Choroid plexus epithelial cell (primary cell): Measurements from ENCODE around the gene RECK.

Experiments
- DNase-seq: peaks from one replicate; pipeline ENCODE4 v3.0.0-alpha.2; 2010; ENCODE audit warnings: low read depth
- H3K4me3 ChIP-seq: 2 replicates; pipeline ENCODE4 v1.5.1; 2011; ENCODE audit warnings: low read depth, mild to moderate bottlenecking, control low read depth, low read length, moderate library complexity
- TF ChIP-seq, protein P1 (sequence below): conservative IDR thresholded peaks from 2 replicates; pipeline ENCODE4 v1.5.1; 2011; ENCODE audit warnings: low read depth, mild to moderate bottlenecking, control low read depth, inconsistent platforms, low read length, moderate library complexity

RECK gene

DNA sequence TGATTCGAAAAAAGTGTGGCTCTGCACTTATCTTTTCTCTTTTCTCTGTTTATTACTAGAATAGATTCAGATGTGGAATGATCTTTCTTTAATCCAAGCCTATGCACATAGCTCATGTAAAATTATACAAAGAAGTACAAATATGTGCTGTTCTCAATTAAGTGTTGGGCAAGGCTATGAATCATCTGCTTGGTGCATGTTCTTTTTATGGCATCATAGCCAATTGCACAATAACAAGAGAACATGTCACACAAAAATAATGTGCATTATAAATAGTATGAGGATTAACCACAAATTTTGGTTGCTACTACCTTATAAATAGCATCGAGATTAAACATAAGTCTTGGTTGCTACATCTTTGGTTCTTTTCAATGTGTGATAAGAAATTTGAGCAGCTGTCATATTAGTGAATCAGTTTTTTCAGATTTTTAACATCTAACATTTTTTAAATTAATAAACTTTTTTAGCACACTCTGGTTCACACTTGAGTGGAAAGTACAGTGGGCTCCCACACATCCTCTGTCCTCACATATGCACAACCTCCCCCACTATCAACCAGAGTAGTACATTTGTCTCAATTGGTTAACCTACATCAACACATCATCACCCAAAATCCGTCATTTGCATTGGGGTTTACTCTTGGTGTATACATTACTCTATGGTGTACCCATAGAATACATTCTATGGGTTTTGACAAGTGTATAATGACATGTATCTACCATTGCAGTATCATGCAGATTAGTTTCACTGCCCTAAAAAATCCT lies 6.8 kb upstream of the RECK start:
- peak; percentile 96 for DNase-seq
- TF ChIP-seq, protein P1, sequence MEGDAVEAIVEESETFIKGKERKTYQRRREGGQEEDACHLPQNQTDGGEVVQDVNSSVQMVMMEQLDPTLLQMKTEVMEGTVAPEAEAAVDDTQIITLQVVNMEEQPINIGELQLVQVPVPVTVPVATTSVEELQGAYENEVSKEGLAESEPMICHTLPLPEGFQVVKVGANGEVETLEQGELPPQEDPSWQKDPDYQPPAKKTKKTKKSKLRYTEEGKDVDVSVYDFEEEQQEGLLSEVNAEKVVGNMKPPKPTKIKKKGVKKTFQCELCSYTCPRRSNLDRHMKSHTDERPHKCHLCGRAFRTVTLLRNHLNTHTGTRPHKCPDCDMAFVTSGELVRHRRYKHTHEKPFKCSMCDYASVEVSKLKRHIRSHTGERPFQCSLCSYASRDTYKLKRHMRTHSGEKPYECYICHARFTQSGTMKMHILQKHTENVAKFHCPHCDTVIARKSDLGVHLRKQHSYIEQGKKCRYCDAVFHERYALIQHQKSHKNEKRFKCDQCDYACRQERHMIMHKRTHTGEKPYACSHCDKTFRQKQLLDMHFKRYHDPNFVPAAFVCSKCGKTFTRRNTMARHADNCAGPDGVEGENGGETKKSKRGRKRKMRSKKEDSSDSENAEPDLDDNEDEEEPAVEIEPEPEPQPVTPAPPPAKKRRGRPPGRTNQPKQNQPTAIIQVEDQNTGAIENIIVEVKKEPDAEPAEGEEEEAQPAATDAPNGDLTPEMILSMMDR, result no peak
- H3K4me3 ChIP-seq, result no peak overlapping the region

- no peak for DNase-seq
- TF ChIP-seq, protein P1, result no peak
- H3K4me3 ChIP-seq, result no peak overlapping the region
Measured at GRCh38 chr9:36030871-36031270, 5.8 kb upstream of the RECK start.

GRCh38 chr9:36031774-36032555 lies 4.7 kb upstream of the RECK start:
- TF ChIP-seq, protein P1, result no peak
- no peak overlapping the region for H3K4me3 ChIP-seq
- no peak for DNase-seq

- TF ChIP-seq, protein P1, result no peak
- no peak overlapping the region for H3K4me3 ChIP-seq
- no peak for DNase-seq
Measured at GRCh38 chr9:36033788-36034187, 2.9 kb upstream of the RECK start.

DNA sequence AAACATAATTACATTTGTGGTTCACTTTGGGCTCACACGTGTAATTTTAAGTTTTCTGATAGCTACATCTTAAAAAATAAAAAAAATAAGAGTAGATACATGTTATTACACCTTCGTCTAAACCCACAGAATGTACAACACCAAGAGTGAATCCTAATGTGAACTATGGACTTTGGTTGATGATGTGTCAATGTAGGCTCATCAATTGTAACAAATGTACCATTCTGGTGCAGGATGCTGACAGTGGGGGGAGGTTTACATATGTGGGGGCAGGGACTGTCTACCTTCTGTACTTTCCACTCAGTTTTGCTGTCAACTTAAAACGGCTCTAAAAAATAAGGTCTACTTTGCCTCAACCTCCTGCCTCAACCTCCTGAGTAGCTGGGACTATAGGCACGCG lies 2.5 kb upstream of the RECK start:
- H3K4me3 ChIP-seq, result no peak overlapping the region
- no peak for DNase-seq
- TF ChIP-seq, protein P1, result no peak

DNA sequence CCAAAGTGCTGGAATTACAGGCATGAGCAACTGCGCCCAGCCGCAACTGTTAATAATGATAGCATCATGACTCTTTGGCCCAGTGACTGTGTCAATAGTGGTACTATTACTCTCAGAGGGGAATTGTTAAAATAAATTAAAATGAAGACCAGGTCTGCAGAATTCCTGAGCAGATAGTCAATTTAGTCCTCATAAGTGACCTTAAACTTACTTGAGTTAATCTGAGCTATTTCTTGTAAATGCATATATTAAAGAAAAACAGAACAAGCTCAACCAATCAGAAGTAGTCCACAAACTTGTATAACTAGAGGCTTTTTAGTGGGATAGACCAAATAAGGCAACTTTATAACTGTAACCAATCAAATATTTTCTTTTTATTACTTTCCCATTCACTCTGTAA lies 1.7 kb upstream of the RECK start:
- TF ChIP-seq, protein P1, result no peak
- no peak overlapping the region for H3K4me3 ChIP-seq
- DNase-seq, result no peak
